Measurements from ENCODE around the gene OMP.

OMP gene

GRCh38 chr11:77131560-77131959 lies 28.9 kb downstream of the OMP start:
- FAIRE-seq = no peak
- DNase-seq (ENCODE audit: extremely low spot score, insufficient read length, low read depth) = no peak

- FAIRE-seq (no peak), DNase-seq (ENCODE audit: extremely low spot score, insufficient read length, low read depth) (no peak)
Measured at GRCh38 chr11:77135069-77135468, 32.4 kb downstream of the OMP start.

- no peak for FAIRE-seq
- no peak for DNase-seq (ENCODE audit: extremely low spot score, insufficient read length, low read depth)
Measured at GRCh38 chr11:77136074-77136473, 33.4 kb downstream of the OMP start.

GRCh38 chr11:77136784-77137420 lies 34.3 kb downstream of the OMP start:
- no peak for FAIRE-seq
- DNase-seq (ENCODE audit: extremely low spot score, insufficient read length, low read depth) = no peak

GRCh38 chr11:77137421-77137820 lies 34.8 kb downstream of the OMP start:
- FAIRE-seq = no peak
- no peak for DNase-seq (ENCODE audit: extremely low spot score, insufficient read length, low read depth)

- FAIRE-seq (no peak), DNase-seq (ENCODE audit: extremely low spot score, insufficient read length, low read depth) (no peak)
Measured at GRCh38 chr11:77138106-77138649, 35.5 kb downstream of the OMP start.

GRCh38 chr11:77139201-77139600 lies 36.6 kb downstream of the OMP start:
- DNase-seq (ENCODE audit: extremely low spot score, insufficient read length, low read depth) = no peak
- FAIRE-seq = no peak

GRCh38 chr11:77140231-77140851 lies 37.7 kb downstream of the OMP start:
- FAIRE-seq (no peak), DNase-seq (ENCODE audit: extremely low spot score, insufficient read length, low read depth) (no peak)

- DNase-seq (ENCODE audit: extremely low spot score, insufficient read length, low read depth) = no peak
Measured at GRCh38 chr11:77141034-77141433, 38.4 kb downstream of the OMP start.

GRCh38 chr11:77141475-77141874 lies 38.8 kb downstream of the OMP start:
- DNase-seq (ENCODE audit: extremely low spot score, insufficient read length, low read depth) = no peak
- no peak for FAIRE-seq

More at GRCh38 chr11:77141034-77141433, 38.4 kb downstream of the OMP start:
- FAIRE-seq = no peak

- FAIRE-seq = peak; percentile 42
Measured at GRCh38 chr11:77142091-77142975, 39.7 kb downstream of the OMP start.

GRCh38 chr11:77143405-77144020 lies 40.9 kb downstream of the OMP start:
- no peak for FAIRE-seq
- no peak for DNase-seq (ENCODE audit: extremely low spot score, insufficient read length, low read depth)

More at GRCh38 chr11:77142091-77142975, 39.7 kb downstream of the OMP start:
- no peak for DNase-seq (ENCODE audit: extremely low spot score, insufficient read length, low read depth)

GRCh38 chr11:77144196-77144856 lies 41.7 kb downstream of the OMP start:
- DNase-seq (ENCODE audit: extremely low spot score, insufficient read length, low read depth) = no peak
- FAIRE-seq = no peak

GRCh38 chr11:77144857-77145428 lies 42.3 kb downstream of the OMP start:
- no peak for FAIRE-seq
- no peak for DNase-seq (ENCODE audit: extremely low spot score, insufficient read length, low read depth)

GRCh38 chr11:77146261-77147035 lies 43.8 kb downstream of the OMP start:
- DNase-seq (ENCODE audit: extremely low spot score, insufficient read length, low read depth) = no peak
- no peak for FAIRE-seq

- DNase-seq (ENCODE audit: extremely low spot score, insufficient read length, low read depth) = no peak
Measured at GRCh38 chr11:77147036-77147315, 44.3 kb downstream of the OMP start.

GRCh38 chr11:77147668-77148321 lies 45.2 kb downstream of the OMP start:
- DNase-seq (ENCODE audit: extremely low spot score, insufficient read length, low read depth) (no peak), FAIRE-seq (no peak)

More at GRCh38 chr11:77147036-77147315, 44.3 kb downstream of the OMP start:
- FAIRE-seq = no peak

GRCh38 chr11:77148963-77149715 lies 46.5 kb downstream of the OMP start:
- DNase-seq (ENCODE audit: extremely low spot score, insufficient read length, low read depth) (no peak), FAIRE-seq (no peak)
